ENCODE data around the gene CNOT6. TPM values are rescaled to one million over a fixed set of nuclear protein-coding genes. Genes with fewer than 3 reads are reported as not detected.

Gene CNOT6
- total RNA-seq, 3 donors from 2014 or later (not counting 1 experiment from before 2014, with no cell fraction given), result 20.9 to 32.4 (median 26.1) TPM

DNA sequence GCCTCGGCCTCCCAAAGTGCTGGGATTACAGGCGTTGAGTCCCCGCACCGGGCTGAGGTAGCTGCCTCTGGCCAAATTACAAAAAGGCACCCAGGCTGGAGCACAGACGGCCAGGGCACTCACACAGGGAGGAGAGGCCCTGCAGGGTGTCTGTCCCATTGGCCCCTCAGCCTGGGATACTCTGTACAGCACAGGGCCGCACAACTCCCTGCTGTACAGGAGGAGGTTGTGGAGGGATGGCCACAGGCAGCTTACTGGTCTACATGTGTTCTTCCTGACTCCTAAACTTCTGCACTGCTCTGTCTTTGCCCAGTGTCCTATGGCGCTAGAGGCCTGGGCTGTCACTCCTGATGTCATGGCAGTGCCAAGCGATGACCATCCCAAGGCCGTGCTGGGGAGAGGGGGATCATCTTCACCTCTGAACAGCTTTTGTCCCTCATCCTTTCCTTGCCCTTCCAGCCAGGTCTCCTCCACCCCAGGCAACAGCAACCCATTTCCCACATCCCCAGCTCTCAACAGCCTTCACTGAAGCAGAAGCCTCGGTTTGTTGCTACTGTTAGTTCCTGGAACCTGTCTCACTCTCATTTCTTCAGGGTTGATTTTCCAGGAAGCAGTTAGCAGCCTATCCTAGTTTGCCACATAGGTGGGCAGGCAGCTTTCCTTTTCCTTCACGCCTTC is 1.8 kb upstream of the CNOT6 start:
- WGBS (ENCODE audit: insufficient coverage), result 90% methylated on average over 11 of the region's 11 CpGs
- H3K27me3 ChIP-seq (ENCODE audit: control insufficient read depth, insufficient read depth, low read length), result no peaks in the 10 kb centered on the region
- no peaks in the 10 kb centered on the region for H3K9me3 ChIP-seq (ENCODE audit: control insufficient read depth, insufficient read depth, low read length)
- H3K4me3 ChIP-seq (ENCODE audit: low read length), result no peak overlapping the region
- Mint-ChIP-seq H3K4me3 (no peak overlapping the region), H3K27ac (no peak overlapping the region), H3K9me3 (no peaks in the 10 kb centered on the region), H3K27me3 (ENCODE audit: low read depth in 2 of 2) (no peaks in the 10 kb centered on the region), H3K4me1 (peaks cover 22 to 27% of the 10 kb centered on the region in 2 donors), H3K36me3 (no peaks in the 10 kb centered on the region)
- no peak for DNase-seq
- H3K27ac ChIP-seq (ENCODE audit: low read length), result no peak overlapping the region
- ATAC-seq, result no peak
- intact Hi-C loops (cut with micrococcal nuclease), result no loop called here
- TF ChIP-seq, protein P1, sequence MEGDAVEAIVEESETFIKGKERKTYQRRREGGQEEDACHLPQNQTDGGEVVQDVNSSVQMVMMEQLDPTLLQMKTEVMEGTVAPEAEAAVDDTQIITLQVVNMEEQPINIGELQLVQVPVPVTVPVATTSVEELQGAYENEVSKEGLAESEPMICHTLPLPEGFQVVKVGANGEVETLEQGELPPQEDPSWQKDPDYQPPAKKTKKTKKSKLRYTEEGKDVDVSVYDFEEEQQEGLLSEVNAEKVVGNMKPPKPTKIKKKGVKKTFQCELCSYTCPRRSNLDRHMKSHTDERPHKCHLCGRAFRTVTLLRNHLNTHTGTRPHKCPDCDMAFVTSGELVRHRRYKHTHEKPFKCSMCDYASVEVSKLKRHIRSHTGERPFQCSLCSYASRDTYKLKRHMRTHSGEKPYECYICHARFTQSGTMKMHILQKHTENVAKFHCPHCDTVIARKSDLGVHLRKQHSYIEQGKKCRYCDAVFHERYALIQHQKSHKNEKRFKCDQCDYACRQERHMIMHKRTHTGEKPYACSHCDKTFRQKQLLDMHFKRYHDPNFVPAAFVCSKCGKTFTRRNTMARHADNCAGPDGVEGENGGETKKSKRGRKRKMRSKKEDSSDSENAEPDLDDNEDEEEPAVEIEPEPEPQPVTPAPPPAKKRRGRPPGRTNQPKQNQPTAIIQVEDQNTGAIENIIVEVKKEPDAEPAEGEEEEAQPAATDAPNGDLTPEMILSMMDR (IDR thresholded peaks at IDR 0.05), result no peak
- H3K4me1 ChIP-seq (ENCODE audit: control insufficient read depth, insufficient read depth, low read length), result peaks cover 23% of the 10 kb centered on the region
- H3K36me3 ChIP-seq (ENCODE audit: control insufficient read depth, insufficient read depth, low read length), result no peaks in the 10 kb centered on the region

DNA sequence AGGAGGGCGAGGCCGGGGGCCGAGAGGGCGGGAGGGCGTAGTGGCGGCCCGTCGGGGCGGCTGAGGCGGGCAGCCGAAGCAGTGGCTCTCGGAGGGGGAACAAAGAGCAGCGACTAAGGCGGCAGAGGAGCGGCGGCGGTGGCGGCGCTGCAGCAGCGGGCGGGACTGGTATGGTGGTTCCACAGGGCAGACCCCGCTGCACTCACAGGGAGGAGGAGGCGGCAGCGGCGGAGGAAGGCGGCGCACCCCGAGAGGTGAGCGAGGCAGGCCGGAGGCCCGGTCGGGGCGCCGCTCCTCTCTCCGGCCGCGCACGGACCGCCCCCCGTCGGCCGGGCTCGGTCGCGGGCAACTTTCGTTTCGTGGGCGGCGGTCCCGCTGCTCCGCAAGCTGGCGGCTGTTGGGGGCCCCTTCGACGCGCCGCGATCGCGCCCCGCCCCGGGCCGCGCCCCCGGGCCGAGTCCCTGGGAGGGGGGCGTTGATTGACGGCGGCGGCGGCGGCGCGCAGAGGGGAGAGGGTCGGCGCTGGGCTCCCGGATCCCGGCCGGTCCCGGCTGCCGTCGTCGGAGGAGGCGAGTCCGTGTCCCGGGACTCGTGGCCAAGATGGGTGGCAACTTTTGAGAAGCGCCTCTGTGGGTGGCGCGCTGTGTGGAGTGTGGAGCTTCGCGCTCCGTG is 467 bp downstream of the CNOT6 start:
- H3K4me1 Mint-ChIP-seq, result peaks cover 33 to 42% of the 10 kb centered on the region in 2 donors

DNA sequence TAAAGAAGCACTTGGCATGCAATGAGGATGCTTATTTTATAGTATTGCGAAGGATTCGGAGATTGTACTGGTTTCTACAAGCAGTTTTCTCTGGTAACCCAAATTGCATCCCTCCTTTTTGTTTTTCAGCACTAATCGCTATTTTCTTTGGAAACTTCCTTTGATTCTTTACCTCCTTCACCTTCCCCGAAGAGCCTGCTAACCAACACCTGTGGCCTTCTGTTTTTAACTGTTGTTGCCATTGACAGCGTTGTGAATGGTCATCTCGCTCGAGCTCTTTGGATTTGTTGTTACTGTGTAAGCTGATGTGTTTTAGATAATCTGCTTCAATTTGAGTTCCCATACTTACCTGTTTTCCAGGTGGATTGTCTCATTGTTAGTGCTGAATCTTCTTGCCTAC is 1.1 kb downstream of the CNOT6 start:
- H3K4me1 Mint-ChIP-seq, result peaks cover 39 to 48% of the 10 kb centered on the region in 2 donors
- H3K27ac Mint-ChIP-seq, result peak overlapping the region; percentile 36 to 86
- Histone ChIP-seq H3K4me1 (ENCODE audit: control insufficient read depth, insufficient read depth, low read length) (peaks cover 23% of the 10 kb centered on the region), H3K9me3 (ENCODE audit: control insufficient read depth, insufficient read depth, low read length) (no peaks in the 10 kb centered on the region), H3K4me3 (ENCODE audit: low read length) (peak overlapping the region; percentile 57), H3K36me3 (ENCODE audit: control insufficient read depth, insufficient read depth, low read length) (no peaks in the 10 kb centered on the region), H3K27ac (ENCODE audit: low read length) (peak overlapping the region; percentile 44), H3K27me3 (ENCODE audit: control insufficient read depth, insufficient read depth, low read length) (no peaks in the 10 kb centered on the region)
- no peaks in the 10 kb centered on the region for H3K9me3 Mint-ChIP-seq
- TF ChIP-seq, protein P1 (IDR thresholded peaks at IDR 0.05), result no peak
- no peaks in the 10 kb centered on the region for H3K36me3 Mint-ChIP-seq
- peak overlapping the region; percentile 82 for H3K4me3 Mint-ChIP-seq
- ATAC-seq, result no peak
- no peaks in the 10 kb centered on the region for H3K27me3 Mint-ChIP-seq (ENCODE audit: low read depth in 2 of 2)
- WGBS (ENCODE audit: insufficient coverage), result 39% methylated on average over 7 of the region's 7 CpGs
- intact Hi-C loops (cut with micrococcal nuclease), result no loop called here
- DNase-seq, result no peak

More for the DNA sequence above, 467 bp downstream of the CNOT6 start:
- Histone ChIP-seq H3K9me3 (ENCODE audit: control insufficient read depth, insufficient read depth, low read length) (no peaks in the 10 kb centered on the region), H3K36me3 (ENCODE audit: control insufficient read depth, insufficient read depth, low read length) (no peaks in the 10 kb centered on the region), H3K27me3 (ENCODE audit: control insufficient read depth, insufficient read depth, low read length) (no peaks in the 10 kb centered on the region), H3K4me3 (ENCODE audit: low read length) (peak overlapping the region; percentile 60), H3K4me1 (ENCODE audit: control insufficient read depth, insufficient read depth, low read length) (peaks cover 23% of the 10 kb centered on the region), H3K27ac (ENCODE audit: low read length) (peak overlapping the region; percentile 86)
- intact Hi-C loops (cut with micrococcal nuclease), result no loop called here
- Mint-ChIP-seq H3K36me3 (no peaks in the 10 kb centered on the region), H3K27ac (peak overlapping the region; percentile 57 to 86), H3K27me3 (ENCODE audit: low read depth in 2 of 2) (no peaks in the 10 kb centered on the region), H3K9me3 (no peaks in the 10 kb centered on the region), H3K4me3 (peak overlapping the region; percentile 85)
- WGBS (ENCODE audit: insufficient coverage), result under 1% methylated on average over 89 of the region's 92 CpGs
- peak; percentile 55 to 65 for DNase-seq
- TF ChIP-seq, protein P1 (IDR thresholded peaks at IDR 0.05), result no peak
- ATAC-seq, result peak; percentile 27 to 56 (median 51)
